Head of caudate nucleus (tissue), 42 donors: ENCODE data around the gene MC3R.
"Not testable (repeated sequence)": the region's sequence is repeated elsewhere in the genome, so short reads cannot be mapped to it uniquely, and the experiment has no call there.

Experiments
- DNase-seq, 42 donors: peaks; one replicate each; pipeline versions ENCODE4 v3.0.0 to v3.0.0-alpha.2; 2020 to 2021; ENCODE audit warnings: mixed read lengths in 7 of 42
- intact Hi-C: fragments of 100-400 bp; cut with DNase I; formaldehyde crosslinking; loops from one replicate; pipeline ENCODE4 v1.15.0; 2022

Gene MC3R

DNA sequence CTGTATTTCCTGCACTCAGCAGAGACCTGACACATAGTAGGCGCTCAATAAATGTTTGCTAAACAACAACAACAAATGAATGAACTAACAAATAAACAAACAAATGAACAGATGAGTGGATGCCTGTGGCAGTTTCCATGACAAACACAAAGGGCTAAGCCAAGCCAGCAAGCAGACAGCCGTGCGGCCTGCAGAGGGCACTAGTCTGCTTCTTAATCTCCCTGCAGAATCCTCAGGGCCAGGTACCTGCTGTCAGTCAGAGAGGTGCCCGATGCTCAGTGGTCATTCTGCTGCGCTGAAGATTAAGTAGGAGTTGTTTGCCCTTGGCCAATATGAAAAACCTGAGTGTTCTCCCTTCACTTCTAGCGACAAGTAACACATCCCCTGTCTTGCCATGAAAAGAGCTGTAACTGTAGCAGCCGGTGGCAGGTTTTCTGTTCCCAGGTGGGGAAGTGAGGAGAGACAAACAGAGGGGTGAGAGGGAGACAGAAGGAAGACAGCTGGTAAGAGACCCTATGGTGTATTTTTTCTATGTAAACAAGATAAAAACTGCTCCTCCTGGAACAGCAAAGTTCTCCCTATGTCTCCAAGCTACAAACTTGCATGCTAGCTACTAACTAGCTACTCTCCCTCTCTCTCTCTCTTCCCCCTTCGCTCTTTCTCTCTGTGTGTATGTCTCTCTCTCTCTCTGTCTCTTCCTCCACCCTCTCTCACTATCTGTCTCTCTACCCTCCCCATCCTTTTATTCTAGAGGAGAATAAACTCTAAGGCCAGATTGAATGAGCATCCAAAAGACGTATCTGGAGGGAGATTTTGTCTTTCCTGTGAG, at the start of gene MC3R:
MC3R (plus strand) TSS at position 779 of the 829 bp plus-strand sequence. CDS start 112 bp downstream, outside the sequence.
- intact Hi-C loops = loop anchor here (5.0 kb wide), 1 partner anchor 94 kb away; no protein-coding TSS in a partner anchor
- peak; percentile 35 to 84 (median 67) for DNase-seq

DNA sequence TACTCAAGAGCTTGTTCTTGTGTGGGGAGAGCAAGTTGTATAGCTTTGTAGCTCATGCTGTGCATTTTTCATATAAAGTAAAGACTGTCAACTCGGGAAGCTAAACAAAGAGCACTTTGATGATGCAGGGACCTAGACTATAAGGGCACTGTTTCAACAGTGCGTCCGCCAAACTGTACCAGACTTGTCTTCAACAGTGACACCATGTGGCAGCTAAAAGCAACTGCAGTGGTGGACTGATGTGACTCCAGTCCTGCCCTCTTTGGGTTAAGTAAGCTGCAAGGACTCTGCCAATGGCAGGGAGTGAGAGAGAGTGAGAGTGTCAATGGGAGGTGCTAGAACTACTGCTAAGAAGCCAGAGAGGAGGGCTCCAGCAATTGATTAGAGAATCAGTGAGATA, 48.1 kb upstream of the MC3R start:
- DNase-seq = no peak
- intact Hi-C loops = no loop called here

DNA sequence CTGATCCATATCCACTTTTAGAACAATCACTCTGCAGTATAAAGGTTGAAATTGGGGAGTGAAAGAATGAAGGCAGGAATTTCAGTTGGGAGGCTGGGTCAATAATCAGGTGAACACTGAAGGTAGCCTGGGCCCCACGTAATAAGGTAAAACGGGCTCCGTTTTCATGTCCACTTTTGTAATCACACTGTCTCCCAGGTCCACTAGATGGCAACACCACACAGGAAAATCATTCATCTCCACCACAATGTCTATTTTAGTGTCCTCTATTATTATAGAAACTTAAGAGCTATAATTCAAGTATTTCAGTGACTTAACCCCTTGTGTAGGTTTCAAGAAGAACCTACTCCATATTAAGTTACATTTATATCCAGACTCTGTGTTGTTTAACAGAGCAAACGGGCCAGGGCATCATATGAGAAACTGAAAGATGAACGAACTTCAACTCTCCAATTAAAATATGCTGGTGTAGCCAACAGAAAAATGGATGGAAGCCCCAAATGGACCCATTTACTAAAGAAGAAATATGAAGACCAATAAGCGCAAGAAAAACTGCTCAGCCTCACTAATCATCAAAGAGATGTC, 45.9 kb upstream of the MC3R start:
- intact Hi-C loops = no loop called here
- DNase-seq = peak in 2 of 42 donors; percentile 2 to 17

DNA sequence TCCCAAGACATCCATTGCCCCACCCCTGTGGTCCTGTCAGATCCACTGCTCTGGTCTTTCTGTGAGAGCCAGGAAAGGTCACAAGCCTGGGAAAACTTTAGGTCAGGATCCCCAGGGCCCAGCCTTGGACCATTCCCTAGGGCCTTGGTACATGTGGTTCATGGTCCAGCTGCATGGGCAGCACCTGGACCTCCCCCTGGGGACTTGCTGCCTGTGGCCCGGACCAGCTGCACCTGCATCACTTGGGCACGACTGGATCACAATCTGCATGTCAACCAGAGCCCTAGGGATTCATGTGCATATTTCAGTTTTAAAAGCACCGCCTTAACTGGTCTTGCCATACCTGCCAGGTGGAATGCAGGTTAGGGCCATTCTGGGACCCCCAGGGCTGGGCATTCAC, 44.3 kb upstream of the MC3R start:
- intact Hi-C loops = no loop called here
- DNase-seq = no peak

GRCh38 chr20:56205346-56205745, 43.2 kb upstream of the MC3R start:
- intact Hi-C loops = no loop called here
- no peak for DNase-seq

GRCh38 chr20:56207656-56208055, 40.9 kb upstream of the MC3R start:
- DNase-seq = no peak
- intact Hi-C loops = no loop called here

GRCh38 chr20:56208121-56208520, 40.4 kb upstream of the MC3R start:
- intact Hi-C loops = no loop called here

GRCh38 chr20:56211051-56211450, 37.5 kb upstream of the MC3R start:
- intact Hi-C loops = no loop called here
- no peak for DNase-seq

More at GRCh38 chr20:56208121-56208520, 40.4 kb upstream of the MC3R start:
- no peak for DNase-seq

GRCh38 chr20:56212091-56212490, 36.4 kb upstream of the MC3R start:
- DNase-seq = peak in 1 of 42 donors; percentile 3

GRCh38 chr20:56213321-56213720, 35.2 kb upstream of the MC3R start:
- intact Hi-C loops = no loop called here
- DNase-seq = no peak

More at GRCh38 chr20:56212091-56212490, 36.4 kb upstream of the MC3R start:
- intact Hi-C loops = no loop called here

- no peak for DNase-seq
- intact Hi-C loops = no loop called here
Observed at GRCh38 chr20:56215115-56215514, 33.4 kb upstream of the MC3R start.

DNA sequence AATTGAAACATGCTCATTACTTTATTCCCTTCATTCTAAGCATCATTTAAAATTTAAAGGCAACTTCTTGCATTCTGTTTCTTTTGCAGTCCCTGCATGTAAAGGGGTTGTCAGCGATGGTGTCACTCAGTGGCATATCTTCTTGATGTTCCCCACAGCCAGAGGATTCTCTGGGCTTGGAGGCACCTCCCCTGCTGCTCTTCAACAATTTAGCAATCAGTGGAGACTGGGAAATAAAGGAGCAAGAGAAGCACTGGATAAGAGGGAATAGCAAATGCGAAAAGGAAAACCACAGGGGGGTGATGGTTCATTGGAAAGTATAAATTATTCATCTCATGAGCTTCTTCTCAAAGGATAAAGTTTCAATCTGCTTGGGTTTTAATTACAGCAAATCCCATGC, 30.7 kb upstream of the MC3R start:
- DNase-seq = no peak
- intact Hi-C loops = no loop called here

DNA sequence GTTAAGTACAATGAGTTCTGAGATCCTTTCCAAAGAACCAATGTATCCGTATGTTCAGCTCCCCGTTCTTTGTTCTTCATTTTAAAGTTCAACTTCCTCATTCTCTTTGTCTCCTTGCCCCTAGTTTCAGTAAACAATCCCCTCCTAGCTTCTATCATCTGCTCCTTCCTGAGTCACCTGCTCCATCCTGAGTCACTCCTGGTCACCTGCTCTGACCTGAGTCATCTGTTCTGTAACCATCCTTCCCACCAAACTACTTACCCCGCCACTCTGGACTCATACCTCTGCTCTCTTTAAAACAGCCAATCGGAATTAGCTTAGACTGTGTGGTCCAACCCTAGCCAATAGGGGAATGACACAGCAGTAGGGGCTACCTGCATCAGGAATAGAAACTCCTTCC, 27.3 kb upstream of the MC3R start:
- DNase-seq, intact Hi-C loops: not testable (repeated sequence)

GRCh38 chr20:56222201-56222600, 26.3 kb upstream of the MC3R start:
- intact Hi-C loops = no loop called here
- DNase-seq = no peak

- intact Hi-C loops = no loop called here
- DNase-seq = no peak
Observed at GRCh38 chr20:56222945-56223344, 25.6 kb upstream of the MC3R start.

GRCh38 chr20:56223352-56223751, 25.2 kb upstream of the MC3R start:
- intact Hi-C loops = no loop called here
- DNase-seq = no peak

DNA sequence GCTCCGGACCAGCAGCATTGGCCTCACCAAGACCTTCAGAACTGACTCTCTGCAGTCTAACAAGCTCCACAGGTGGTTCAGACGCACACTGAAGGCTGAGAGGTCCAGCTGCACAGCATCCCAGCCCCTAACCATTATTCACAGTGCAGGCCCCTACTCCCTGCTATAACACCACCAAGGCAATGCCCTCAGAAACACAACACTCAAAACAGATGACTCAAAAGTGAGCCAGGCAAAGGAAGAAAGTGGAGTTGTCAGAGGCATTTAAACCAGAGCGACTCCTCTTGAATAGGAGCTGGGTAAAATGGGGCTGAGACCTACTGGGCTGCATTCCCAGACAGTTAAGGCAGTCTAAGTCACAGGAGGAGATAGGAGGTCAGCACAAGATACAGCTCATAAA, 20.5 kb upstream of the MC3R start:
- DNase-seq = no peak
- intact Hi-C loops = no loop called here

DNA sequence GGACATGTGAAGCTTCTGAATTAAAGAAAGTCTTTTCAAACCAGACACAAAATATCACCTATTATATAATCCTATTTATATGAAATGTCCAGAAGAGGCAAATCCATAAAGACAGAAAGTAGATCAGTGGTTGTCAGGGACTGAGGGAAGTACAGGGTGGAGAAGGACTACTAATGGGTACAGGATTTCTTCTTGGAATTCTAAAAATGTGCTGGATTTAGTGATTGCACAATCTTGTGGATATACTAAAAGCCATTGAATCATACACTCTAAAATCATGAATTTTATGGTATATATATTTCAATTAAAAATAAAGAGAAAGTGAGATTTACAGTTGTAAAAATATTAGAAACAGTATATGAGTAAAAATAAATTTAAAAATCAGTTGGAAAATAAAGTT, 18.7 kb upstream of the MC3R start:
- DNase-seq = no peak
- intact Hi-C loops = no loop called here

DNA sequence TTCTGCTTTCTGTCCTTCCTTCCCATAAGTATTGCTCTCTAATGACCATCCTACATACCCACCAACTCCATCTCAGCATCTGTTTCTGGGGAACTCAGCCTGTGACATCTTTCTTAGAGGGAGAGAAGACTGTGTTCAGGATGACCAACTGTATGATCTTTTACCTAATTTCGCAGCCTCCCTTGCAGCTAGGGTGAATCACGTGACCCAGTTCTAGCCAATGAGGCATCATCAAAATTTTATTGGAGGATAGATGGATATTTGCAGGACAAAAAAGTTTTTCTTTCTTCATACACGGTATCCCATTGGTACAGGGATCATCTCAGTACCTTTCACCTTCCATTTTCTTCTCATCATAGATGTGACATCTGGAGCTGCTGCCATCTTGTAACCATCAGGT, 14.4 kb upstream of the MC3R start:
- DNase-seq = no peak
- intact Hi-C loops = no loop called here

DNA sequence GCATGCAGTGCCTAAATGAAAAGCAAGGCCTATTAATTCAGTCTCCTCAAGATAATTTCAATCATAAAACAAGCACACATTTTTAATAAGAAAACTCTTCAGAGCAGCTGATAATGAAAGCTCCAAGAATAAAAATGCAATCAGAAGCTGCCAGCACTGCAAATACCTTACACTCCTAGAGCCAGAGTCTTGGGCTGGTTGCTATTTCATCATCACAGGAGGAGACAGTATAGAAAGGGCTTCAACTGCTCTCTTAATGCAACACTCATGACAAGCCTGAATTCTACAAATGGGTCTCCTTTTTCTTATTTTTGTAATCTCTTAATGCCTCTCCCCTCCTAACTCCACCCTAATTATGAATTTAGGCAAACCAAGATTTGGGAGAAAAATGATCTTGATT, 11.2 kb upstream of the MC3R start:
- no peak for DNase-seq
- intact Hi-C loops = no loop called here

DNA sequence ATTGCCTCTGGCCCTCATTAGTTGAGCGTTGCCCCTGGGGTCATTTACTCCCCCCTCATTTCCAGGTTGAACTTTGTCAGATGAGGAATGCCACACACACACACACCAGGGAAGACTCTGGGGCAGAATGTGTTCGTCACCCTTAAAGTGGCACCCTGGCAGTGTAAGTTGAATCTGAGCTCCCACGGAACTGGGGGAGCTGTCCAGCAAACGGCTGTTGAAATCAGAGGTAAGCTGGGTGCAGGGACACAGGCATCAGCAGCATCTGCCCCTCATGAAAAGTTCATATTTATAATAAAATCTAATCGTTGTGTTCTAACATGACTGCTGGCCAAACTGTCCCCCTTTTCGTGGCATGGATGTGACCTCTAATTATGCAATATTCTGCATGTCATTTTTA, 4.3 kb upstream of the MC3R start:
- no peak for DNase-seq
- intact Hi-C loops = no loop called here
